GM21529 (cell line): Measurements from ENCODE around the gene PLAC8L1.
"Not testable (repeated sequence)": the region's sequence is repeated elsewhere in the genome, so short reads cannot be mapped to it uniquely, and the experiment has no call there.

Experiments
- ATAC-seq: cut with Tn5 transposase; IDR thresholded peaks from one replicate; pipeline ENCODE4 v1.9.1; 2021; ENCODE audit not compliant: unreplicated experiment

Gene PLAC8L1, protein sequence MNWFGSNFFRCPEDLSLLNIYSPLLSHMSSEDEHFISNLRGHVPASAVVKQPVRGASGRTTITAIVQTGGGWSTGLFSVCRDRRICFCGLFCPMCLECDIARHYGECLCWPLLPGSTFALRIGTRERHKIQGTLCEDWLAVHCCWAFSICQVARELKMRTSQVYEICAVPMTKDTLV

DNA sequence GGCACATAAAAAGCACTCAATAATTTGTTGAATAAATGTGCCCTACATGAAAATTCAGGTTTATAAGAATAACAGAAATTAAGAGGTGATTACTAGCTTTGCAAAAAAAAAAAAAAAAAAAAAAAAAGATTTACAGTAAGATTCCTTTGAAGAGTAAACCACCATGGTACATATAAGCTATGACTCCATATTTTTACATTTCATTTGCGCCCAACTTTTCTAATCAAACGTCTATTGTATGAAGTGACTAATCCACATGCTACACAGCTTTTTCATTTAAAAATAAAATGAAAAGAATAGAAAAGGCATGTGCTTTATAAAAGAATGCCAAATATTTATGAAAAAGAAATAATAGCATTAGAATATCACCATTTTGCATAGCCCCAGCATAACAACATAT is at the start of gene PLAC8L1:
TSS of gene PLAC8L1 (minus strand) at position 101 of the 400 bp plus-strand sequence. CDS start 1,266 bp downstream, outside the sequence.
- ATAC-seq, result no peak

DNA sequence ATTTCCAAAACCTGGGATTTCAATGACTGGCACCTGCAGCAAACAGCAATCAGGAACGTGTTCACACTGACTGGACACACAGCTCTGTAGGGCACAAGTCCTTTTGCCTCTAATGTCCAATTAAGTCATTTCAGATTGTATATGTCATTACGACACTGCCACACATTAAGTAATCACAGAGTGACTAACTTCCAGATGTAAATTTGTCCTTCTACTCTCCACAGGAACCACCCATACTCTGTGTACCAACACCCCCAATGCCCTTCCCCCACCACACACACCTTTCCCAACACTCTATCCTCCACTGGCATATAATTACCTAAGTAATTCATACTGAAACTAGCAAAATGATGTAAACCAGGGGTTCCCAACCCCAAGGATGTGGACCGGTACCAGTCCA is 46.6 kb upstream of the PLAC8L1 start:
- no peak for ATAC-seq

DNA sequence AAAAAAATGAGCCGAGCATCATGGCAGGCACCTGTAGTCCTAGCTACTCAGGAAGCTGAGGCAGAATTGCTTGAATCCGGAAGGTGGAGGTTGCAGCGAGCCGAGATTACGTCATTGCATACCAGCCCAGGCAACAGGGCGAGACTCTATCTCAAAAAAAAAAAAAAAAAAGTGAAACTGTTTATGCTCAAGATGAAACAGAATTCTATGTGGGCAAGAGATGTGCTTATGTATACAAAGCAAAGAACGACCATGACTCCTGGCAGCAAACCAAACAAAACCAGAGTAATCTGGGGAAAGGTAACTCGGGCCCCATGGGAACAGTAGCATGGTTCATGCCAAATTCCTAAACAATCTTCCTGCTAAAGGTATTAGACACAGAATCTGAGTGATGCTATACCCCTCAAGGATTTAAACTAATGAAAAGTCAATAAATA is 32.6 kb upstream of the PLAC8L1 start:
- no peak for ATAC-seq

DNA sequence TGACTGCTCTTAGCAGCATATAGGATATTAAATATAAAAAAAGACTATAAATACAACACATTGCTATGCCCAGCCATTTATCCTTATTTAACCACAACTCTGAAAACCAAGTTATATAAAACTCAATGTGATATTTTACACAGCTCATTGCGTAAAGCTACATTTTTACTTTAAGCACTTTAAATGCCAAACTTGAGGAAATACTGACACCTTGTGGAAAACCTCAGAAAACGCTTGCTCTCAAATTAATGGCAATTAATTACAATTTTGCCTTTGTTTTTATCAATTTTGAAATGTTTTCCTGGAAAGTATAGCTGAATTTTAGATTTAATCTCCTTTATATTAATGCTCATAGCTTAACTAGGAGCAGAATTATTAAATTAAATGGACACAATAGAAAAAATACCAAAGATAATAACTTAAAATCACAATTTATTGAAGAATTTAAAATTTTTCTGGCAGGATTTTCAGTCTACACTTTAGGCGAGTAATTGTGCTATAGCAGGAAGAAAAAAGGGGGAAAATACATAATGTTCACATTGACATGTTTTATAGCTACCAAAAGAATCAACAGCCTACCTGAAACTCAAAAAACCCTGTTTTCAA is 25.2 kb upstream of the PLAC8L1 start:
- no peak for ATAC-seq

DNA sequence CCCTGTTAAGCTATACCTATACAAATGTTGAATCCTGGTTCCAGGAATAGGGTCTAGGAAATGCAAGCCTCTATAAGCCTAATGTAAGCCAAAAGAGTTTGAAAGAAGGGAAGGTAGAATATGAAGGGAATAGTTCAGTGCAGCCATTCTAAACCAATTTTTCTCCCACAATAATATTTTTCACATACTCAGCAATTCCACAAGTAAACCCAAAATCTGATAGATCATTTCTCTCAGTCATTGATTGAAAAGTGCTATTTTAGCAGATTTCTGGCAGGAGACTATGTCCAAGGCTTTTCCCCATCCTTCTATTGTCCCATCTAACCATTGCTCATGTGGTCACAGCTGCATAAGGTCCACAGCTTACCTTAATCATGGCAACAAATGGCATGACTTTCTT is 20.7 kb upstream of the PLAC8L1 start:
- ATAC-seq, result no peak

DNA sequence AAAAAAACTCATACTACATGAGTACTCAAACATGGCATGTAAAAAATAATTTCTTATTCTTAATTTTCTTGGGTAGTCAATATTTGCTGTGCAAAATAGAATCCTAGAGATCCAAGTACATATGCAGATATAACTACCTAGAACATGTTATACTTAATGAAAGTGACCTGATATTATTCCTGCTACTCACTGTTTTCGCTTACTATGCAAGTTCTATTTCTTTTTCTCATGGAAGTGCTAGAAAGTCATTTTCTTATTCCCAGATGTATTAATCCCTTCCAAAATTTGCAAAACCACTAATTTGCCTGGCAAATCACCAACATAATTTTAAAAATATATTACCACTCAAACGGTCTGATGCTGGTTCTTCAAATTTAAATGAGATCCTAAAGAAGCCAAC is 19.2 kb upstream of the PLAC8L1 start:
- ATAC-seq, result no peak

DNA sequence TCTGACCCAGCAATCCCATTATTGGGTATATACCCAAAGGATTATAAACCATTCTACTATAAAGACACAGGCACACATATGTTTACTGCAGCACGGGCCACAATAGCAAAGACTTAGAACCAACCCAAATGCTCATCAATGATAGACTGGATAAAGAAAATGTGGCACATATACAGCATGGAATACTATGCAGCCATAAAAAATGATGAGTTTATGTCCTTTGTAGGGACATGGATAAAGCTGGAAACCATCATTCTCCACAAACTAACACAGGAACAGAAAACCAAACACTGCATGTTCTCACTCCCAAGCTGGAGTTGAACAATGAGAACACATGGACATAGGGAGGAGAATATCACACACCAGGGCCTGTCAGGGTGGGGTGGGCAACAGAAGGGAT is 16.1 kb upstream of the PLAC8L1 start:
- ATAC-seq, result not testable (repeated sequence)

DNA sequence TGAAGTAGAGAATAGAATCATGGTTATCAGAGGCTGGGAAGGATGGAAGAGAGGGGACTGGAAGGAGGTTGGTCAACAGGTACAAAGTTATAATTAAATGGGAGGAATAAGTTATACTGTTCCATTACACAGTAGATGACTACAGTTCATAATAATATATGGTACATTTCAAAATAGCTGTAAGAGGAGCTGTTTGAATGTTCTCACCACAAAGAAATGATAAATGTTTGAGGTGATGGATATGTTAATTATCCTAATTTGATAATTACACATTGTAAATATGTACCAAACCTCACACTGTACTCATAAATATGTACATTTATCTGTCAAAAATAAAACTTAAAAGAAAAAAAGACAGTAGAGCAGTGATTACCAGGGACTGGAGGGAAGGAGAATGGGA is 12.9 kb upstream of the PLAC8L1 start:
- ATAC-seq, result no peak

DNA sequence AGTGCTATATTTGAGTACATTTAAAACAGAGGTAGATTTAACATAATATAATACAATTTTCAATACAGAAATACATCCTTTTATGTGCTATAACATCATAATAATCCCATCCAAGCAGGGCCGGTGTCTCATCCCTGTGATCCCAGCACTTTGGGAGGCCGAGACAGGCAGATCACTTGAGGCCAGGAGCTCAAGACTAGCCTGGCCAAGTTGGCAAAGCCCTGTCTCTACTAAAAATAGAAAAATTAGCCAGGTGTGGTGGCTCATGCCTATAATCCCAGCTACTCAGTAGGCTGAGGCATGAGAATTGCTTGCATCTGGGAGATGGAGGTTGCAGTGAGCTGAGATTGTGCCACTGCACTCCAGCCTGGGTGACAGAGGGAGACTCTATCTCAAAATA is 11.8 kb upstream of the PLAC8L1 start:
- ATAC-seq, result not testable (repeated sequence)

DNA sequence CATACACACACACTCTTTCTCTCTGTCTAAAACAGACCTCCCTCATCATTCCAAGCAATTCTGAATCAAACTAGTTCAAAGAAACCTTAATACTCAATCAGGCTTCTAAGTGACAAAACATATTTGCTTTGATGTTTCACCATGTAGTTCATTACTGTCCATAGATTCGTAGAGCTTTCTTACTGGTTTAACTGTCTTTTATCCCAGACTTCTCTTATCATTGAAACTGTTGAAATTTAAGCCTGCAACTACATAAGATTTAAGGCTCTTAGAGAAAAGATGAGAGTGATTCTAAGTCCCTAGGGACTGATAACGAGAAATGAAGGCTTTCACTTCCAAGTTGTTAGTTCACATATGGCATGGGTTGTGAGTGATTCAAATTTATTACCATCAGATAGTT is 11.0 kb upstream of the PLAC8L1 start:
- ATAC-seq, result no peak

DNA sequence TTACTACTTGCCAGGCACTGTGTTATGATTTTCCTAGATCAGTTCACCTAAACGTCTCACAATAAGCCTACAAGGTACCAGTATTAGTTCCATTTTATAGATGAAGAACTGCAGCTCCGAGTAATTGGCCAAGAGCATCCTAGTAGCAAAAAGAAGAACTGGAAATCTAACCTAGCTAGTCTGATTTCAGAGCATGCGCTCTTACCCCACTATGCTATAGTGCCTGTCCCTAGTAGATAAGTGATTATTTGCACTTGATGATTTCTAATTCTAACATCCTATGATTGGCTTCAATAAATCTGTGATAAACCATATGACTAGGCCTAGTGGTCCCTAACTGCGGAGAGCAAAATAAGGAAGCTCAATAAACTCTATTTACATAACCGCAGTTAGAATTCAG is 7.1 kb upstream of the PLAC8L1 start:
- ATAC-seq, result no peak

DNA sequence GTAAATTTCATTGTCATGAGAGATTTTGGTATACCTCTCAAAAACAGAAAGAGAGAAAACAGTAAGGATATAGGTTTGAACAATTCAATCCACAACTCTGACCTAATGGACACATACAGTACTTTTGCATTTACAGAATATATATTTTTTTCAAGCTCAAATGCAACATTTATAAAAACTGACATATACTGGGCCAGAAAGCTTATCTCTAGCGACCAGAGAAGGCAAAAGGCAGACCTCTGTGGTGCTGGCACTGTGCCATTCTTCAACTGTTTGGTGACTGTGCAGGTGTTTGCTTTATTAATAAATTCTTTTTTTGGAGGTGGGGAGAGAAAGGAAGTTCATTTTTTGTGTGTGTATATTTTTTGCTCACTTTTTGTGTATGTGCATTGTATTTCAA is 6.0 kb upstream of the PLAC8L1 start:
- no peak for ATAC-seq

DNA sequence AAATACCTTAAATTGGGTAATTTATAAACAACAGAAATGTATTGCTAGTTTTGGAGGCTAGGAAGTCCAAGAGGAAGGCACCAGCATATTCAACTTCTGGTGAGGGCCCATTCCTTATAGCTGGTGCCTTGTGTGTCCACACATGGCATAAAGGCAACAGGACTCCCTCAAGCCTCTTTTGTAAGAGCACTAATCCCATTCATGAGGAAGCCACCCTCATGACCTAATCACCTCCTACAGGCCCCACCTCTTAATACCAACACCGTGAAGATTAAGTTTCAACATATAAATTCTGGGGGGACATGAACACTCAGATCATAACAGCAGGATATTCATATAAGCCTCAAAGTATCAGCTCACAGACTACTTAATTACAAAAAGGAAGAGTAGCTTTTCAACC is 4.0 kb upstream of the PLAC8L1 start:
- ATAC-seq, result no peak

DNA sequence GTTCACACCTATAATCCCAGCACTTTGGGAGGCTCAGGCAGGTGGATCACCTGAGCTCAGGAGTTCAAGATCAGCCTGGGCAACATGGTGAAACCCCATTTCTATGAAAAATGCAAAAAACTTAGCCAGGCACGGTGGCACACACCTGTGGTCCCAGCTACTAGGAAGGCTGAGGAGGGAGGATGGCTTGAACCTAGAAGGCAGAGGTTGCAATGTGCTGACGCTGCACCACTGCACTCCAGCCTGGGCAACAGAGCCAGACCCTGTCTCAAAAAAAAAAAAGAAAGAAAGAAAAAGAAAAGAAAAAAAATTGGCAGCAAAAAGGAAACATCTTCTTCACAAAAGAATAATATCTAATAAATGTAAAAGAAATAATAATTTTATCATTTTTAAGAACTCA is 3.5 kb upstream of the PLAC8L1 start:
- ATAC-seq, result not testable (repeated sequence)

DNA sequence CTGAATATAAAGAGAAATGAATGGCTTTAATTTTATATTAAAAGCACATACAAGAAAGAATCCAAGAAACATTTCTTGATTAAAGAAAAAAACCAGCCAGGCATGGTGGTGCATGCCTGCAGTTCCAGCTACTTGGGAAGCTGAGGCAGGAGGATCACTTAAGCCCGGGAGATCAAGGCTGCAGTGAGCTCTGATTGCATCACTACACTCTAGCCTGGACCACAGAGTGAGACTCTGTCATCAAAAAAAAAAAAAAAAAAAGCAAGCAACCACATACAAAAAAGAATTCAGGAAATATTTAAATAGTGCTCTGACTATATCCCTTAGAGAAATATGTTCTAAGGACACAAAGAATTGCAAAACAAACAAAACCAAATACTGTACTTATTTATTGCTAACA is 2.5 kb upstream of the PLAC8L1 start:
- ATAC-seq, result no peak

DNA sequence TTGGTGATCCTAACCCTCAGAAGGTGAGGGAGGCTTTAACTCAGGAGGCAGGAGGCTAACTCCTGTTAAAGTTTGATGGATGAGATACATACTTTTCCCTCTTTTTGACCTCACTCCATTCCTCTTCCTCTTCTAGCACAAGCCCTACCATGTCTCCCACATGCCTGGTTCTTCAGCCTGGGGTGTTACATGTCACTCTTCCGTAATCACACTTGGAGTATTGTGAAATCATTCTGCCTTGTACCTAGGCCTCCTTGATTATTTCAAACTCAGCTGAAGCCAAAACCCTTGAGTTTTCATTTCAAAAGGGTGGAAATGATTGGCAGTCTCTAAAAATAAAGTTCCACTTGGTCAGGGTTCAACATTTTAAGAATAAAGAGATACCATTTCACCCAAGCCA is 1.8 kb downstream of the PLAC8L1 start:
- ATAC-seq, result no peak

DNA sequence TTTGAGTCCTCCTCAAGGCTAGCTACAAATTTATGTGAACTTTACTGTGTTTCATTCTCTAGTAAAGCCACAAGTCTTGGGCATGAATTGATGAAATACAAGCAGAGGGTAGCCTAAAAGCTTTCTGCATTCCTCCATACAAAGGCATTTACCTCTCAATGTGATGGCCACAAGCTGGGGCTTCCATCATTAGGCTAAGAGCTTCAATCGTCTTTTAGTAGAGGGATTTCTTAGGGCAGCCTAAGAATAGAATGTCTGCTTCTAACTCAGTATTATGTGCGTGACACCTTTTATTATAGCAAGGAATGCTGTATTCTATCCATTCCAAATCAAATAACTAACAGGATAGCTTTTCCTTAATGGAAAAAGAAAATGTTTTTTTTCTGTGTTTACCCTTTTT is 3.7 kb downstream of the PLAC8L1 start:
- ATAC-seq, result no peak

DNA sequence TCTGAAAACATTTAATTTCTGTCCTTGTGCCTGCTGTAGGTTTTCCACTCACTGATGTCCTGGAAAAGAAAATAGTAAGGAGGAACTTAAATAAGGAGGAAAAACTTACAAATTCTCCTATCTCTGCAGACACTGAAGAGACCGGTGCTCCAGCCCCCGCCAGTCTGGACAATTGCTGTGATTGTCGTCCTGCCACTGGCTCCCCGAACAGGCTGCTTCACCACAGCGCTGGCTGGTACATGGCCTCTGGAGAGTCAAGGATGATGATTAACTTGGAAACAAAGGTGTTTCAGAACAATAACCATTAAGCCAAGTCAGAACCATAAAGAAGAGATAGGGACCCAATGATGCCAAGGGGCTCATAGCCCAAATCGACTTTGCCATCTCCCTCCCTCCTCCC is 7.3 kb downstream of the PLAC8L1 start:
- ATAC-seq, result no peak

DNA sequence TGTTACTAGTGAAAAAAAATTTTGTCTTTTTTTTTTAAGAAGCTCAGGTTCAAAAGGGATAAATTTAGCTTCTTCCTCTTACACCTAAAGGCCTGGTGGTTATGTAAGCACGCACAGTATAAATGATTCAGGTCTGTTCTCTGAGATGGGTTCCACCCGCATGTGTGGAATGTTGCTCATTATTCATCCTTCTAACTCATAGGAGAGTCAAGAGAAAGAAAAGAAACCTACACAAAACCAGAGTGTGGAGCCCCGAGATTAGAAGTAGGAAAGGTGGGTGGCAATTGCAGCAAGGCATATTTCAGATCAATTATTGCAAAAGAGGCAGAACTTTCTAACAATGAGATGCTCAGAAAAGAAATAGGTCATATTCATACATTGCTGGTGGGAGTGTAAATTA is 13.5 kb downstream of the PLAC8L1 start:
- no peak for ATAC-seq

DNA sequence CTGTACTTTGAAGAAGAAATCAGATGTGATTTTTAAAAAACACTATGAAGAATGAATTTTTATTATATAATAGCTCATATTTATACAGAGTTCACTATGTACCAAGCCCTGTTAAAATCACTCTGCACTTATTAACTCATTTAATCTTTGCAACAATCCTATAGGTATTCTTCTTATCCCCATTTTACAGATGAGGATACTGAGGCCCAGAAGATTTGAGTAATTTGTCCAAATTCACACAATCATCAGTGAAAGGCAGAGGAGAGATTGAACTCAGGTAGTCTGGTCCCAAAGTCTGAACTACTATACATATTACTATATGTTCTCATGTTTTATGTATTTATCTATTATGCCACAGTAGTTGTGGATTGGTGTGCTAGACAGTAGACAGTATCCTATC is 16.1 kb downstream of the PLAC8L1 start:
- ATAC-seq, result no peak

DNA sequence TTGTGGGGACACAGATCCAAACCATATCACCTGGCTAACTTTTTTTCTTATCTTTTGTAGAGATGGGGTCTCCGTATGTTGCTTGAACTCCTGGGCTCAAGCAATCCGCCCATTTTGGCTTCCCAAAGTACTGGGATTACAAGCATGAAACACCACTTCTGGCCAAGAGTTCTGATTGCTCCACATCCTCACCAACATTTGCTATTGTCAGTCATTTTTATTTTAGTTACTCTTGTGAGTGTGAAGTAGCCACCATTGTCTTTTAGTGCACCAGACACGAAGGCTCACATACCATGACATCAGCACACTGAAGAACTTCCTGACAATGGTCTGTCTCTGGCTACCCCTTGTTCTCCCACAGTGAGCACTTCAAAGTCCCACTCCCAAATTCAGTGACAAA is 17.3 kb downstream of the PLAC8L1 start:
- no peak for ATAC-seq

DNA sequence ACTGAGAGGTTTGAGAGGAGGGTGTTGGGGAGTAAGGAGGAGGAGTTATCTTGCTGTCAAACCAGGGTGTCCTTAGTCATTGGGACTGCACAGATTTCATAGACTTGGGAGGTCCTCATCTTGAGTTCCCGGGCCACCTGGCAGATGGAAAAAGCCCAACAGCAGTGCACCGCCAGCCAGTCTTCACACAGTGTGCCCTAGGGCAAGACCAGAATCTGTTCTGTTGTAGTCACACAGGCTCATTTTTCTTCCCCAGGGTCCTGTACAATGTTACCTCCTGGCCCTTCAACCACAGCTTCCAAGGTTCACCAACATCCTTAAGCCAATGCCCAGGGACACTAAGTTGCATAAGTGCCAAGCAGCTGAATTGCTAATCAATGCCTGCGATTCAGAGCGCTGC is 21.0 kb downstream of the PLAC8L1 start:
- ATAC-seq, result no peak

DNA sequence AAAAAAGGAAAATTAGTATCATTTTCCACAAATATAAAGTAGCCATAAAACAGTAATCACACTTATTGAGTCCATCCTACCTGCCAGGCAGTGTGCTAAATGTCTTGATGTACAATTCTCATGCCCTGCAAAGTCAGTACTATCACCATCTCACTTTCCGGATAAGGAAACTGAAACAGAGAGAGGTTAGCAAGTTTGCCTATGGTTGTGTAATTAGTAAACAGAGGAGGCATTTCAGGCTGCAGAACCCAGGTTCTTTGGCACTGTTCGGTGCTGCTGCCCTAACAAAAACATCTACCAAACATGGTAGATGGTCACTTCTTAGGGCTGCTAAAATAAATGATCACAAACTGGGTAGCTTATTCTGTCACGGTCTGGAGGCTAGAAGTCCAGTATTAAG is 22.6 kb downstream of the PLAC8L1 start:
- ATAC-seq, result peak; percentile 95
